Measurements from ENCODE around the gene NXPE3. TPM values are rescaled to one million over a fixed set of nuclear protein-coding genes. Genes with fewer than 3 reads are reported as not detected.

The NXPE3 gene
- total RNA-seq, 1 donor from 2014 or later, result 42.0 TPM

- intact Hi-C loops (cut with DNase I), result loop anchor here (5.0 kb wide), 2 partner anchors 35 to 335 kb away; no protein-coding TSS in a partner anchor
- ATAC-seq (no peak), DNase-seq (ENCODE audit: missing footprints) (no peak)
These were observed 68.3 kb downstream of the NXPE3 start for GRCh38 chr3:101847328-101847727.

GRCh38 chr3:101848326-101848725, 69.3 kb downstream of the NXPE3 start:
- DNase-seq (ENCODE audit: missing footprints) (no peak), ATAC-seq (no peak)
- intact Hi-C loops (cut with DNase I), result loop anchor here (2.0 to 5.0 kb wide), 3 partner anchors 22 to 334 kb away; no protein-coding TSS in a partner anchor

GRCh38 chr3:101848754-101849713, 70.0 kb downstream of the NXPE3 start, which contains the start of gene NFKBIZ:
NFKBIZ (plus strand) TSS chr3:101849514; CDS start chr3:101849629, 115 bp downstream.
- DNase-seq (ENCODE audit: missing footprints) (peak; percentile 98), ATAC-seq (peak; percentile 95)
- intact Hi-C loops (cut with DNase I), result loop anchor here (2.0 to 5.0 kb wide), 3 partner anchors 22 to 333 kb away; no protein-coding TSS in a partner anchor

GRCh38 chr3:101849714-101850245, 70.8 kb downstream of the NXPE3 start:
- peak; percentile 85 for DNase-seq (ENCODE audit: missing footprints)

GRCh38 chr3:101850246-101851051, 71.4 kb downstream of the NXPE3 start:
- ATAC-seq, result no peak
- no peak for DNase-seq (ENCODE audit: missing footprints)
- intact Hi-C loops (cut with DNase I), result loop anchor here (2.0 kb wide), 1 partner anchor 280 kb away; no protein-coding TSS in a partner anchor

More at GRCh38 chr3:101849714-101850245, 70.8 kb downstream of the NXPE3 start:
- intact Hi-C loops (cut with DNase I), result loop anchor here (2.0 to 5.0 kb wide), 4 partner anchors 23 to 333 kb away; no protein-coding TSS in a partner anchor
- ATAC-seq, result peak; percentile 30

GRCh38 chr3:101851072-101851770, 72.2 kb downstream of the NXPE3 start:
- ATAC-seq, result no peak
- intact Hi-C loops (cut with DNase I), result loop anchor here (2.0 kb wide), 1 partner anchor 280 kb away; no protein-coding TSS in a partner anchor

GRCh38 chr3:101851850-101852714, 73.1 kb downstream of the NXPE3 start:
- no peak for ATAC-seq
- no peak for DNase-seq (ENCODE audit: missing footprints)
- intact Hi-C loops (cut with DNase I), result loop anchor here (2.0 kb wide), 1 partner anchor 279 kb away; no protein-coding TSS in a partner anchor

More at GRCh38 chr3:101851072-101851770, 72.2 kb downstream of the NXPE3 start:
- DNase-seq (ENCODE audit: missing footprints), result no peak

- ATAC-seq, result no peak
- intact Hi-C loops (cut with DNase I), result no loop called here
These were observed 74.2 kb downstream of the NXPE3 start for GRCh38 chr3:101852983-101853840.

GRCh38 chr3:101853982-101854381, 75.0 kb downstream of the NXPE3 start:
- ATAC-seq (no peak), DNase-seq (ENCODE audit: missing footprints) (no peak)
- intact Hi-C loops (cut with DNase I), result no loop called here

More at GRCh38 chr3:101852983-101853840, 74.2 kb downstream of the NXPE3 start:
- DNase-seq (ENCODE audit: missing footprints), result no peak

GRCh38 chr3:101854608-101855304, 75.7 kb downstream of the NXPE3 start:
- intact Hi-C loops (cut with DNase I), result no loop called here
- DNase-seq (ENCODE audit: missing footprints) (no peak), ATAC-seq (no peak)

GRCh38 chr3:101857301-101857741, 78.3 kb downstream of the NXPE3 start:
- intact Hi-C loops (cut with DNase I), result no loop called here
- no peak for DNase-seq (ENCODE audit: missing footprints)
- ATAC-seq, result no peak

- DNase-seq (ENCODE audit: missing footprints), result no peak
- ATAC-seq, result no peak
- intact Hi-C loops (cut with DNase I), result no loop called here
These were observed 79.5 kb downstream of the NXPE3 start for GRCh38 chr3:101858464-101859030.

GRCh38 chr3:101859882-101860448, 81.0 kb downstream of the NXPE3 start:
- intact Hi-C loops (cut with DNase I), result no loop called here
- DNase-seq (ENCODE audit: missing footprints) (no peak), ATAC-seq (no peak)

- no peak for ATAC-seq
- intact Hi-C loops (cut with DNase I), result no loop called here
- no peak for DNase-seq (ENCODE audit: missing footprints)
These were observed 82.3 kb downstream of the NXPE3 start for GRCh38 chr3:101861212-101861788.

Data from Right ventricle myocardium inferior (tissue), 1 donor.